ENCODE measurements around the gene SFTA2.
"Not testable (repeated sequence)": the region's sequence is repeated elsewhere in the genome, so short reads cannot be mapped to it uniquely, and the experiment has no call there.

Gene SFTA2

DNA sequence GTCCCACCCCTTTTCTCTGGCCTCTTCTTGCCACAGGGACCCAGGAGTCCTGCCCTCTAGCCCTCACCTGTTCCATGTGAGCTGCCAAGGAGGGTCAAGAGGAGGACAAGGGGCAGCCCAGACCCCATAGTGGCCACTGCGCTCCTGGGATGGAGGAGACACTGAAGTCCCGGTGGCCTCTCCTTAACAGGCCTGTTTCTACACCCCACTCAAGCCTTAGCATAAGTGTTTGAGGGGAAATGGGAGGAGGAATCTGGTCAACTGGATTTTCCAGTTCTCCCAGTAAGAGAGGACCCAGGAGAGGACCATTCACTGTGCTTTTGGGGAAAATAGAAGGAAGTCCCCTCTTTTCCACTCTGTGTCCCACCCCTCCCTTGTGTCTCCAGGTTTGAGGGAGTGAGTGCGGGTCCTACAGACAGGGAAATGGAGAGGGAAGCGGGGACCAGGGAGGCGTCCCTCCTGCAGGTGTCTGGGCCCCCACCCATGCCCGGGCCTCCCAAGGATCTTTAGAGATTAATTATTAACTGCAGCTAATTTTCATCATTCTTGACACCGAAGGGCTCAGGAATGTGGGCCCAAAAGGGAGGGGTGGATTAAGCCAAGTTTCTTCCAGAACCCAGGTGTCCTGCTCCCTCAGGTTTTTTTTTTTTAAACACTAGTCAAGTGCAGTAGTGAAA, at the start of gene SFTA2:
SFTA2 (minus strand) TSS at position 202 of the 677 bp plus-strand sequence; CDS start at position 128, 74 bp downstream.
- no peak for DNase-seq (ENCODE audit: low read depth)

- no peak for DNase-seq (ENCODE audit: low read depth)
These were observed 47.7 kb upstream of the SFTA2 start for GRCh38 chr6:30979690-30980089.

DNA sequence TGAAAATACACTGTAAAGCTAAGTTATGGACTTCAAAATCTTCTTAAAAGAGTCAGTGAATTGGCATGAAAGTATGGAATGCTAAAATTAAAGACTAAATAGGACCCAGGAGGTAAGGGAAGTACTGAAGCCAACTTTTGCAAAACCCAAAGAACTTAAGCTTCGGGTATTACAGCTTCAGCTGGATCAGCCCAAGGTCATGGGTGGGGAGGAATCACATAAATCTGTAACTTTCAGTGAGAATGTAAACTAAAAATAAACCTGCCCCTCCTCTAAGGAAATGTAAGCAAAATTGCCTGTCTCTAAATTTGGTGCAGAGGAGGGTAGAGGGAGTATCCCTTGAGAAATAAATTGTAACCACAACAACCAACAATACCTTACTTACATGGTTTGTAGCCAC, 47.2 kb upstream of the SFTA2 start:
- no peak for DNase-seq (ENCODE audit: low read depth)

DNA sequence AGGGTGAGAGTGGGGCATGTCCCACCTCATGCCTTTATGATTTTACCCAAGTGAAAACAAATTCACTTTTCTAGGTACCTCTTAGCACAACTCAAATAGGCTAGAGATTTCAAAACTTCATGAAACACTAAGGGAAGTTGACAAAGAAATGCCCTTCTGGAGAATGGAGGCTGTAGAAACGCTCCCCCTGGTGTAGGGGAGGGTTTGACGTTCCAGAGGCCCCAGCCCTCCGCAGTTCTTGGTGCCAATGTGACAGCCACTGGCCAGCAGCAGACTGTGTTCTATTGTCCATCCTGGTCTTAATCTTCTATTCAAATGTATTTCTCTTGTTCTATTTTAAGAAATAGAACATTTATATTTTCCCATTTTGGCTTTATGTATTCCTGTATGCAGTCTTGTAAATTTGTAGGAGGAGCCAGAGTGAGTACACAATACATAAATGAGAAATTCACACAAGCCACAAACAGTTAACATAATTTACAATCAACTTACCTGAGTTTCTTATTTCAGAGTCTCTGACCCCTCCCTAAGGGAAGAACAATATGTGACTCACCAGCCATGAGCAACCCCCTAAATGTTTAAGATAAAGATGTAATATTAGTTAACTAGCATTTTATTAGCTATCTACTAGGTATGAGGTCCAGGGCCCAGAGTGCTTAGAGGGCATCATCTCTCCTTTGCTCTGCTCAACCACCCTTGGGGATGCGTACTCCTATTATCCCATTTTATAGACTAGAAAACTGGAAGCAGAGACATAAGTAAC, 42.7 kb upstream of the SFTA2 start:
- no peak for DNase-seq (ENCODE audit: low read depth)

GRCh38 chr6:30972816-30973215, 40.8 kb upstream of the SFTA2 start:
- no peak for DNase-seq (ENCODE audit: low read depth)

GRCh38 chr6:30970946-30971345, 39.0 kb upstream of the SFTA2 start:
- no peak for DNase-seq (ENCODE audit: low read depth)

- DNase-seq (ENCODE audit: low read depth), result not testable (repeated sequence)
These were observed 37.2 kb upstream of the SFTA2 start for GRCh38 chr6:30969171-30969570.

DNA sequence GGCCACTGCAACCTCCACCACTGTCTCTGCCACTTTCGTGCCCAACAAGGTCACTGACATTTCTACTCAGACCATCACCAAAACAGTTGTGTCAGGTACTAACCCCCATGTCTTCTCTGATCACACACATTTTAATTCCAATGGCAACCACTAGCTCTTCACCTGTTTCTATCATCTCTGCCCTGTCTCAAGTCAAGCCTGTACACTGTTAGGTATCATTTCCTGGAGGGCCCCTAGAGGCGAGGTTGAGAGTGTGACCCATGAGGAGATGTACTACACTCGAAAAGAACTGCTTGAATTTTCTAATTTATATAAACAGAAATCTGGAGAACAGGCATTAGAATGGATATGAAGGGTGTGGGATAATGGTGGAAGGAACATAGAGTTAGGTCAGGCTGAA, 34.2 kb upstream of the SFTA2 start:
- DNase-seq (ENCODE audit: low read depth), result no peak

- no peak for DNase-seq (ENCODE audit: low read depth)
These were observed 33.2 kb upstream of the SFTA2 start for GRCh38 chr6:30965140-30965601.

- no peak for DNase-seq (ENCODE audit: low read depth)
These were observed 32.1 kb upstream of the SFTA2 start for GRCh38 chr6:30964075-30964474.

DNA sequence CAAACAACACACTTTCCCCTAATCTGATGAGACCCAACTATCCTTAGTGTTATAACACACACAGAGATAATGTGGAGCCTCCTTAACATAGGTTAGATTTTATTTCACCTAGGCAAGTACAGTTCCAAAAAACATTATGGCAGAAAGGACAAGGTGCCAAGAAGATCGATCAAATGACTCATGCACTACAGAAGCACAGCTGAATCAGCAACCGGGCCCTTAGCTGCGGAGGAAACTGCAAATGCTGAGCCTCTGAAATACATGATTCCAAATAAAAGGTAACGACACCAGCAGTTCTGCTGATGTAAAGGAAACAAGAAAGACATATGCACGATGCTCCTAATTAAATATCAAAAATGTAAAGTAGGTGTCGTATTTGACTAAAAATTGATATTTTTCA, 31.7 kb upstream of the SFTA2 start:
- DNase-seq (ENCODE audit: low read depth), result no peak

GRCh38 chr6:30962716-30963115, 30.7 kb upstream of the SFTA2 start:
- no peak for DNase-seq (ENCODE audit: low read depth)

GRCh38 chr6:30960907-30961673, 29.1 kb upstream of the SFTA2 start:
- DNase-seq (ENCODE audit: low read depth), result no peak

- DNase-seq (ENCODE audit: low read depth), result no peak
These were observed 25.7 kb upstream of the SFTA2 start for GRCh38 chr6:30957716-30958115.

DNA sequence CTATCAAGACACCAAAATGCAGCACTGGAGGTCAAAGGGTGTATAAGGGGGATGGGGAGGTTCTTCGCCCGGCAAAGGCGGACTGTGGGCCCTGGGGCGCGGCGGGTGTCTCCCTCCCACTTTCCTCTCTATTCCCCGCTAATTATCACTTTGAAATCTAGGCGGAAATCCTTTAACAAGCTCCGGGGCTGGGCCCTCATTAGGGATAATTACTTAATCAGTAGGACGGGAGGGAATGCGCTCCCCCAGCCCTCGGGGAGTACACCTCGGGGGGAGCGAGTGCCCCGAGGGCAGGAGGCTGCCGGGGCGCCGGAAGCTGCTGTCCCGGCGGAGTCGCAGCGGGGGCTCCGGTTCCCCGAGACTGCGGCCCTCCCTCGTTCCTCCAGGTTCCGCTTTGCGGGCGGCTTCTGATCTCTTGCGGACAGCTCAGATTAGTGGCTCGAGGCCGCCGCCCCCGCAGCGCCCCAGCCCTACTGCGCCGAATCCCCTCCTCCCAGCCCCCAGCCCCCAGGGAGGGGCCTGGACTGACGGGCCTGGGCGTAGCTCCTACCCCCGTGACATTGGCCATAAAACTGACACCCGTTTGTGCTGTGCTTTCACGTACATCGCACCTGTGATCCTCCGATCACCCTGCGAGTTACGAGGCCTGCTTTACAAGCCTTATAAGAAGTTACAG, 23.5 kb upstream of the SFTA2 start:
- peak; percentile 76 for DNase-seq (ENCODE audit: low read depth)

DNA sequence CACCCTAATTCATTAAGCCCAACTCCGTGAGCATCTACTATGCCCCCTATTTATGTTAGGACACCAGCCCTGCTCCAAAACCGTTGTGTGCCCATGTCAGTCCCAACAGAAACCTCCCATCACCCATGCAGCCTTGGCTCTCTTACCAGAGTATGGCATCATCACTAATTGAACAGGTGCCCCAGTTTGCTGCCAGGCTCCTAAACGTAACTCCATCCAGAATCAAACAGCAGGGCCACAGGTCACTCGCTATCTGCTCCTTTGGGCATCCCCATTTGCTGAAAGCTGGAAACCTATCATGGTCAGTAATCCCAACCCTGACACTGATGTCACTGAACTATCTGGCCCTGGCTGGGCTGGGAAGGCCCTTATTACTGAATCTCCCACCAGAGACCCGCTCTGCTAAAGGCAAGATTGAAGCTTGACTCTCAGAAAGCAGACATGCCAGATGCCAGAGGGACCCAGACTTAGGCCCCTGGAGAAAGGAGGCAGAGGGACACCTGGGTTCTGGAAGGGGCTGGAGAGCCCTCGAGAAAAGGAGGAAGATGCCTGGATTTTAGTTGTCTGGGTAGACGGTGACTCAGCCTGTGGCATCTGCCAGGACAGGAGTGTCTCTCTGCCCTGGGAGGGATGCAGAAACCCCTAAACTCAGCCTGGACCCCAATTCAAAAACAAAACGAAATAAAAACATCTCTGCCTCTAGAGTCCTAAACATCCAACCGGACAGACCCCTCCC, 22.8 kb upstream of the SFTA2 start:
- DNase-seq (ENCODE audit: low read depth), result no peak

DNA sequence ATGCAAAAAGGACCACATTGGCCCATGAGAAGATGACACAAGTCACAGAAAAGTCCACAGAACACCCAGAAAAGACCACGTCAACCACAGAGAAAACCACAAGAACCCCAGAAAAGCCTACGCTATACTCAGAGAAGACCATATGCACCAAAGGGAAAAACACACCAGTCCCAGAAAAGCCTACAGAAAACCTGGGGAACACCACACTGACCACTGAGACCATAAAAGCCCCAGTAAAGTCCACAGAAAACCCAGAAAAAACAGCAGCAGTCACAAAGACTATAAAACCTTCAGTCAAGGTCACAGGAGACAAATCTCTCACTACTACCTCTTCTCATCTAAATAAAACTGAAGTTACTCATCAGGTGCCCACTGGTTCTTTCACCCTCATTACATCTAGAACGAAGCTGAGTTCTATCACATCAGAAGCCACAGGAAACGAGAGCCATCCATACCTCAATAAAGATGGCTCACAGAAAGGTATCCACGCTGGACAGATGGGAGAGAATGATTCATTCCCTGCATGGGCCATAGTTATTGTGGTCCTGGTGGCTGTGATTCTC, 20.0 kb upstream of the SFTA2 start:
- no peak for DNase-seq (ENCODE audit: low read depth)

DNA sequence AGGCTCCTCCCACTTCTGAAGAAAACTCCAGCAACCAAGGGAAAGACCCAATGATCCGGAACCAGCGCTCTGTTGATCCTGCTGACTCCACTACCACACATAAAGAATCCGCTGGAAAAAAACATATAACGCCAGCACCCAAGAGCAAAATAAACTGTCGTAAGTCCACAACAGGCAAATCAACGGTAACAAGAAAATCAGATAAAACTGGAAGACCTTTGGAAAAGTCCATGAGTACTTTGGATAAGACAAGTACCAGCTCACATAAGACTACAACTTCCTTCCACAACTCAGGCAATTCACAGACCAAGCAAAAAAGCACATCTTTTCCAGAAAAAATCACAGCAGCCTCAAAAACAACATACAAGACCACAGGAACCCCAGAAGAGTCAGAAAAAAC, 16.8 kb upstream of the SFTA2 start:
- DNase-seq (ENCODE audit: low read depth), result no peak

DNA sequence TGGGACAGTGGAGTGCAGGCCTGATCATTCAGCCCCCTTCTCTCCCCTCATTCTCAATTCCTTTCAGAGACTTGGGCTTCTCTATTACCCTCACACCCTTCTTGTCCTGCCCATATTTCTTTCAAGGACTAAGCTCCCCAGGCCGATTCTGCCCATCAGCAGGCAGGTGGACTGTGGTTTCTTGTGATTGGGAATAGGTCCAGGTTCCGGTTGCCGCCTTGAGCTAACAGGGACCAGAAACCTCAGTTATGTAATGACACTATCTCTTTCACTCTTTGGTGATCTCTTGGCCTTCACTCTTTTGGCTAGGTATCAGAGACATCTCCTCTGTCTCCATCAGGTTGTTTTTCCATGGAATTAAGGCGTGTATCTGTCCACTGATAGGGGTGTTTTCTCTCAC, 15.3 kb upstream of the SFTA2 start:
- no peak for DNase-seq (ENCODE audit: low read depth)

- no peak for DNase-seq (ENCODE audit: low read depth)
These were observed 13.3 kb upstream of the SFTA2 start for GRCh38 chr6:30945281-30945680.

DNA sequence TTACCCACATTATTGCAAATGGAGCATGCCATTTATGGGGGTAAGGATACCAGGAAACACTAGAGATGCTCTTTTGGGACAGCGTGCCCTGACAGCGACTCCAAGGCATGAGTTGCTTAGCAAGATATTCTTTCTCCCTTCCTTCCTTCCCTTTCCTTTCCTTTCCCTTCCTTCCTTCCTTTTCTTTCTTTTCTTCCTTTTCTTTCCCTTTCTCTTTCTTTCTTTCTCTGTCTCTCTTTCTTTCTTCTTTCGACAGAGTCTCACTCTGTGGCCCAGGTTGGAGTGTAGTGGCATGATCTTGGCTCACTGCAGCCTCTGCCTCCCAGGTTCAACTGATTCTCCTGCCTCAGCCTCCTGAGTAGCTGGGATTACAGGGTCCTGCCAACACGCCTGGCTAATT, 12.1 kb upstream of the SFTA2 start:
- no peak for DNase-seq (ENCODE audit: low read depth)

Measured in activated T-cell treated with anti-CD3 and anti-CD28 coated beads for 24 hours (primary cell).